Activated CD8-positive, alpha-beta memory T cell treated with anti-CD3 and anti-CD28 coated beads, Interleukin-2, amount 50 U/mL, for 48 hours (primary cell): ENCODE results near the gene CADPS2.

Experiments used
- DNase-seq: peaks from one replicate; pipeline ENCODE4 v3.0.0-alpha.2; 2020

The CADPS2 gene

DNA sequence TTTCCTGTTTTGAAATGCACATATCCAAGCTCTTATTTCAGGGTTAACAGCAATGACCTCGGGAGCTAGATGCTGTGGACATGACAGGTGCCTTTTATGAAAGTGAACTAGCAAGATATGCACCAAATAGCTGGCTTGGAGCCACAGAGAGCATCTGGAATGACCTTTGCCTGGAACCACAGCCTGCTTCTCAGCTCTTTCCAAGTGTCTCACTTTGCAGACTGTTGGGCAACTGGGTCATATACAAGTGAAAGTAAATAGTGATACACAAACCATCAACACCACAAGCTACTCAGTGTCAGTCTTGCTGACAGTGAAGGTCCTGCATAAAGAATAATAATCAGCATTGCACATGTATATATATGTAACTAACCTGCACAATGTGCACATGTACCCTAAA, 370.9 kb downstream of the CADPS2 start:
- no peak for DNase-seq

DNA sequence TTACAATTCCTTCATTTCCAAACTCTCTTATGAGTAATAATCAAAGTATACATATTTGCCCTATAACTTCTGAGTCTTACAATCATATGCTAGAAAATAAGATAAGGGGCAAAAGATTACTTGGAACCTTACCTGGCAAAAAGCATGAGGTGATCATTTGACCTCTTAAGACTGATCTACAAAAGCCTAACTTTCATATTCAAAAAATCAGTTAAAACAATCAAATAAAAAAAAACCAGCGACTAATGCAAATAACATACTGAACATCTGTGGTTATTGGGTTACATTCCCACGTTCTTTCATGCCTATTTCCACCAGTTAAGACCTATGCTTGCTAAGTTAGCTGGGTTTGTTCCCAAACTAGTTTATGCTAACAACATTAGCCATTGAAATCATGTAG, 375.0 kb downstream of the CADPS2 start:
- DNase-seq, result no peak

DNA sequence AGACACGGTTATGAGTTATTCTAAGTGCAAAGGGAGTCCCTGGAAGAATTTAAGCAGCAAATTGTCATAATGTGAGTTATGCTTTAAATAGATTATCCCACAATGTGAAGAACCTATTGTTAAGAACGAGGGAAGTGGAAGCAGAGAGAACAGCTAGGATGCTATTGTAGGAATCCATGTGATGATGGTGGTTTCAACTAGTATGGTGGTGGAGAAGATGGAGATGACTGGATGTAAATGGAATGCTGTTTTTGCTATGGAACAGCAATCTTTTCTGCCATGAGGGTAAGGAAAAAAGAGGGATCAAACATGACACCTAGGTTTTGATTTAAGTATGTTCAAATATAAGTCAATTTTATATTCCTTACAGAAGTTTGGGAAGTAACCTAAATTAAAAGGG, 378.7 kb downstream of the CADPS2 start:
- no peak for DNase-seq

DNA sequence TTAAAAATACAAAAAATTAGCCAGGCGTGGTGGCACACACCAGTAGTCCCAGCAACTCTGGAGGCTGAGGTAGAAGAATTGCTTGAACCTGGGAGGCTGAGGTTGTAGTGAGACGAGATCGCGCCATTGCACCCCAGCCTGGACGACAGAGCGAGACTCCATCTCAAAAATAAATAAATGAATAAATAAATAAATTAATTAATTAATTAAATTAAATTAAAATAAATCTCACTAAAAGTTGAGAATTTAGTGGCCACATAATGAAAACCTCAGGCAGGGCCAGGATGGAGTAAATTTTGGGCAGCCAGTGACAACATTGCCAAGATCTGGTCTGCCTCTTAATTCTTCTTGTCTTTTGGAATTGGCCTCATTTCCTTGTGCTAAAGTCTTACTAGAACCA, 394.3 kb downstream of the CADPS2 start:
- no peak for DNase-seq

DNA sequence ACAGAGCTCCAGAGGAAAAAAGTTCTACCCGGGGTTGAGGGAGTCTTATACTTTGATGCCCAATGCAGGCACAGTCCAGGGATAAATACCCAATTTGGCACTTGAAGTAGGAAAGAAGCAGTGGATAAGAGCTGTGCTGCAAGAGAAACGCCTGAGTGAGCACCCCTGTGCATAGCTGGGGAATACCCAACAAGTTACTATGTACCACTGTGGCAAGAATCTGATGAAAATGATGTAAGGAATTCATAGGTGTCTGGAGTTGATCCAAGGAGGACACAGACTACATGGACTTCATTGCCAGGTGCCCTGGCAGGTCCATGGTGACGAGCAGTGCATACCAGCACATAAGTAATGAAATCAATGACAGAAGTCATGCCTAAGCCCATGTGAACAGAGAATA, 398.0 kb downstream of the CADPS2 start:
- DNase-seq, result no peak

DNA sequence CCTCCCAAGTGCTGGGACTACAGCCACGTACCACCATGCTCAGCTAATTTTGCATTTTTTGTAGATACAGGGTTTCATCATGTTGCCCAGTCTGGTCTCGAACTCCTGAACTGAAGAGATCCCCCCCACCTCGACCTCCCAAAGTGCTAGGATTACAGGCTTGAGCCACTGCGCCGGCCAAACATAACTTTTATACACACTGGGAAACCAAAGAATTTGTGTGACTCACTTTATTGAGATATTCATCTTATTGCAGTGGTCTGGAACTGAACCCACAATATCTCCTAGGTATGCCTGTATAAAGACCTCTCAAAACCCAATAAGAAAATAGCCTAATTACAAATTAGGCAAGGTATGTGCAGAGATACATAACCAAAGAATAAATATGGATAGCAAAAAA, 399.1 kb downstream of the CADPS2 start:
- DNase-seq, result no peak

DNA sequence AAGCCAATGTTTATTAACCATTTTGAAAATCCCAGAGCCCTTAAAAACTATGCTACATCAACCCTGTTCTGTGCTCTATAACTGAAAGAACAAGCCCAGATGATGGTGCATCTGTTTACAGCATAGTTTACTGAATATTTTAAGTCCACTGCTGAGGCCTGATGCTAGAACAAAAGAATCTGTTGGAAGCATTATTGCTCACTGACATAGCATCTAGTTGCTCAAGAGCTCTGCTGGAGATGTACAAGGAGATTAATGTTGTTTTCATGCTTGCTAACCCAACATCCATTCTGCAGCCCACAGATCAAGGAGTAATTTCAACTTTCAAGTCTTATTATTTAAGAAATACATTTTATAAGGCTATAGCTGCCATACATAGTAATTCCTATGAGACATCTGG, 400.4 kb downstream of the CADPS2 start:
- DNase-seq, result no peak

DNA sequence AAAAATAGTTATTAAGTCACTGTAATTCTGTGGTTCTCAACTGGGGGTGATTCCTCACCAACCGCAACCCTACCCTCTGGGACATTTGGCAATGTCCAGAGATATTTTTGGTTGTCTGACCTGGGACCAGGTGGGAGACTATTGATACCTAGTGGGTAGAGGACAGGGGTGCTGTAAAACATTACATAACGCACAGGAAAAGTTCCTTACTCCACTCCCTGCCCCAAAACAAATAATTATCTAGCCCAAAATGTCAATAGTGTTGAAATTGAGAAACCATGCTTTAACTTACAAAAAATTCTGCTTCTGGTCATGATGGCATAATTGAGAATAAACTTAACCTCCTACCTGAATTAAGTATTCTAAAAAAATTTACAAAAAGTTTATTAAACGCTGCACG, 404.0 kb downstream of the CADPS2 start:
- no peak for DNase-seq

DNA sequence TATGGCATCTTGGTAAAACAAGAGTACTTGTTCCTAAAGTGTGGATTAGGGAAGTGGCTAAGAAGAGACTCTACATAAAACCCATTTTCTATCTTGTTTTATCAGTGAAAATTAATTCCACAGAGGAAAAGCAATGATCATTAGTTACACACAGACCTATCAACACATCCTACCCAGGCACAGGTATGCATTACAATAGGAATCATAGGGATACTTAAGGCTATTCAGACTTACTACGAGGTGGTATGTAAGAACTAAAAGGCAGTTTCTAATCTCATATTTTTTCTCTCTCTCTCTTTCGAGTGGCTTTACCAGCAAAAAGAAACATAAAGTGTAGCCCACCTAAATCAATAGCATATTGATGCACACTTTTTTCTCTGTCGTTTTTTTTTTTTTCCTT, 415.4 kb downstream of the CADPS2 start:
- no peak for DNase-seq

DNA sequence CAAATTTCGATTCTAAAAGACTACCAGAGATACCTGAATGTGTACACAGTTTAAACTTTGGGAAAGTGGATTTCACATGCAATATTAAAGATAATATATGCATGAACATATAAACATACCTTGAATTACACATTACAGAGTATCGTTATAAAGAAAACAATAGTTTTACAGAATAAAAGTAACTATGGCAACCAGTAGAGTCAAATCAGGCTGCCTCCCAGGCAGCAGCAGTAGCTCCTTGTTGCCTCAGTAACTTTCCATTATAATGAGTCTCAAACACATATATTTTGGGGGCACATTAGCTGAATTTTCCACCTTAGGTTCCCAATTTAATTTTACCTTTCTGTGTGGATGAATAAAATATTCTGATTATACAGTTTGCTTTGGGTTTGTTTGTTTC, 417.3 kb downstream of the CADPS2 start:
- DNase-seq, result no peak

DNA sequence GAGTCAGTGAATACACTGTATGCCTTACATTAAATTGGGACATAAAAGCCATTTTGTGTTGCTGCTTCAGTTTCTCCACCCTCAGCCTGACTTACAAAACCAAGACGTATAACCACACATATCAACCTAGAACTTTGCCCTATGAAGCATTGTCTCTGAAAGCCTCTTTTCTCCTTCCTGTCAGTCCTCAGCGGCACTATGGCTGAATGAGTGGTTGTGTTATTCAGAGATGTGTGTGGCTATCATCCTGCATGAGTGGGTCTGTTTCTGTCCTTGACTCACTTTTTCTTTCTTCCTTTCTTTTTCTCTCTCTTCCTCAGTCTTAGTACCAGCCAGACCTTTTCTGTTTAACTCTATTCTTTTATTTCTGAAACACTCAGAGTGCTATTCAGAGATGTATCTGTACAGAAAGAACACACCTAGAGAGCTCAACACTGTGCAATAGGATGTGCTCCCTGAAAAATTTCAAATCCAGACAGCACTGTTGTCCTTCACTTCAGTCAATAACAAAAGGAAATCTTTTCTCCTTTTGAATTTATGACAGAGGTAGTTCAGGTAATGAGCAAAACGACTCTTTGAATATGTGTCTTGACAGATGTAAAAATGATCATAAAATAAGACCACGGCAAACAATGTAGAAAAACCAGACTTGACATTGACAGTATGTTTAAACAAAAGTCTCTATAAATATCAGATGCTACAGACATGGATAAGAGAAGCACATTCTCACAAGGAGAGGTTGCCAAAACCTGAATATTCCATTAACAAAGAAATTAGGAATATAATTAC, 418.4 kb downstream of the CADPS2 start:
- no peak for DNase-seq

DNA sequence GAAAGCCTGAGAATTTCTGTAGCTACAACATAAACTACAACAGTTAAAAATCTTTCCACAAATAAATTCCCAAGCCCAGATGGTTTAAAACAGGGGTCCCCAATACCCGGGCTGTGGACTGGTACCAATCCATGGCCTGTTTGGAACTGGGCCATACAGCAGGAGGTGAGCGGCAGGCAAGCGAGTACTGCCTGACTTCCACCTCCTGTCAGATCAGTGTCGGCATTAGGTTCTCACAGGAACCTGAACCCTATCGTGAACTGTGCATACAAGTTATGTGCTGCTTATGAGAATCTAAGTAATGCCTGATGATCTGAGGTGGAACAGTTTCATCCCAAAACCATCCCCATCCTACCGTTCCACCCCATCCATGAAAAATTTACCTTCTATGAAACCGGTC, 421.0 kb downstream of the CADPS2 start:
- no peak for DNase-seq

DNA sequence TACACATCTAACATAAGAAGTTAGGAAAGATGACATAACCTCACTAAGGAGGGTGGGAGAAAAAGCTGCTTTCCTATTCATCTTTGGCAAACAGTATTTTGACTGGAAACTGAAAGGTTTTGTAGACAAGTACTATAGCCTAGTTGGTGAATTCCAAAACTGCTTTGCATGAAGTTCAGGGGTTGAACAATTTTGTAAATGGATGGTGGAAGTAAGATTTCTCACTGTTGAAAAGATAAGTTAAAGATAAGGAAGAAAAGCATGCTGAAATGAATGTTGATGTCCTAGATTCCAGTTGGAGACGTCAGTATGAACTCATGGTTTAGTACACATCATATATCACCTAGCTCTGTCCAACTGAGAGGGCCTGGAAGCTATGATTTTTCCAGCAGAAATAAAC, 422.6 kb downstream of the CADPS2 start:
- no peak for DNase-seq

DNA sequence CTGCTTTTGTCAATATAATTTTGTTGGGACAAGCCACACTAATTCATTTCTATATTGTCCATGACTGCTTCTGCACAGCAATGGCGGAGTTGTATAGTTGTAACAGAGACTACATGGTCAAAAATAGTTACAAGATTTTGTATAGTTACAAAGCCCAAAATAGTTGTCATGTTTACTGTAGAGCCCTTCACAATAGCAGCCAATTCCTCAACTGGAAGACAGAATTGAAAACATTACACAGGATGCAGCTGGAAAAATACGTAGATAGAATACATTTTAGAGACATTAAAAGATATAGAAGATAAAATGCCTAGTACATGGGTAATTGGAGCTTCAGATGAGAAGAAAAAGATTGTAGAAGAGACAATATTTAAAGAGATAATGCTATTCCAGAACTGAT, 425.3 kb downstream of the CADPS2 start:
- no peak for DNase-seq

DNA sequence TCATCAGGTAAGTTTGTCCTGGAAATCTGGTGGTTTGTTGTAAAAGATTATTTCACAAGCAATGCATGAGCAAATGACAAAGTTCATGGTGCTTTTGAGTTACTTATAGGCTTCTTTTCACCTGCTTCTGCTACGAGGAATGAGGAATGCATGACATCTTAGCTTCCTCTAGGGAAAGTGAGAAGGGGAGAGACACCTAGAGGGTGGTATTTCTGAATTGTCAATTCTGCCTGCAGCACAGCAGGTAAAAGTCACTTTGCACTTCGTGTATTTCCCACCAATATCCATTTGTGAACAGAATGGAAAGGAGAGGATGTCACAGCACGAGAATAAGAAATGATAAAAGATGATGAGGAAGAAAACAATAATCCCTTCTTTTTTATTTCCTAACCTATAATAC, 428.3 kb downstream of the CADPS2 start:
- no peak for DNase-seq

DNA sequence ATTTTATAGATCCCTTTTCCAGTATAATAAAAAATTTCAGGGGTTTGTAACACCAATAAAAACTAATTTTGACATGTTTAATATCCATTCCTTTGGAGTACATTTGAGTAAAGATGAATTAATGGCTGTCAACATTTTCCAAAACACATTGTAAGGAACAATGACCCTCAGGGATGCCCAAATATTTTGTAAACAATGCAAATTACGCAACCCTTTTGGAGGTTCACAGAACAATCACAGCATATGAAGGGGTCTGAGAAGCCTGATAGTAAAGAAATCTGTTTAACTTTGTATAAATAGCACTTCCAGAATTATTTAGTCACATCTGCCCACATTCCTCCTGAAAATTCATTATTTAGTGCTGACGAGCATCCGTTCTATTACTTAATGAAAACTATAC, 428.9 kb downstream of the CADPS2 start:
- no peak for DNase-seq

DNA sequence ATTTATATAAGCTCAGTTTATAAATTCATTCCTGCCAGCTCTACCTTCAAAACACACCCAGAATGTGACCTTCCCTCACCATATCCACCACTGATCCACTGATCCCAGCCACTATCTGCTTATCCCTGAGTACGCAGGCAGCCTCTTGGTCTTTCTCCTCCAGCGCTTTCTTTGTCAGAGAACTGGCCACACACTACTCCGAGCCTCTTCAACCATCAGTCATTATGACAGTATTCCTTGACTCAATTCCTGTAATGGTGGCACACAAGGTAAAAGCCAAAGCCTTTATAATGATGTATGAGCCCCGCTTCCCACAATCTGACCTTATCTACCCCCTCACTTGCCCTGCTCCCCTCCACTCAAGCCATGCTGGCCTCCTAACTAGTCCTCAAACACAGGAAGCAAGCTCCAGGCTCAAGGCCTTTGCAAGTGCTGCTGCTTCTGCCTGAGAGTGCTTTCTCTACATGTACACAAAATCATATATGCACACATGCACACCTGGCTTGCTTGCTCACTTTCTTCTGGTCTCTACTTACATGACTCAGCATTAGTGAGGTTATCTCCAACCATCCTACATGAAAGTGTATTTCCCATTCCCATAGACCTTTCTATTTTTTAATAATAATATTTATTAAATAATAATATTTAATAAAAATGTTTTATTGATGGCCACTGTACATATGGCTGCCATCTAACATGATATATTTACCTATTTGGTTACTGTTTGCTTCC, 431.3 kb downstream of the CADPS2 start:
- no peak for DNase-seq

DNA sequence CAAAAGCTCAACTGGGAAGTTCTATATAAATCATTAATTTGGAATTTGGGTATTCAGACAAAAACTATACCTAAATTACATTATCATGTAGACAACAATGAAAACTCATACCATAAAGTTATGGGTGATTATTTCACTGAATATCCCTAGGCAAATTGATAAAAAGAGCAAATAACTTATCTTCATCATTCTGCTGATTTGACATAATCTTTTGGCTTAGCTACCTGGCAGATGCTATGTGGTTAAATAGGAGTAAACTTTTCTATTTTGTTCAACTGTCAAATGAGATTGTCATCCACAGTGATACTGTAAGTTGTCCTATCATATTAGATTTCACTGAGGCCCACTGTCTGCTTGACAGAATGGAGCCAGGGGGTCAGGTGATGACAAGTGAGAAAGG, 432.8 kb downstream of the CADPS2 start:
- DNase-seq, result no peak

DNA sequence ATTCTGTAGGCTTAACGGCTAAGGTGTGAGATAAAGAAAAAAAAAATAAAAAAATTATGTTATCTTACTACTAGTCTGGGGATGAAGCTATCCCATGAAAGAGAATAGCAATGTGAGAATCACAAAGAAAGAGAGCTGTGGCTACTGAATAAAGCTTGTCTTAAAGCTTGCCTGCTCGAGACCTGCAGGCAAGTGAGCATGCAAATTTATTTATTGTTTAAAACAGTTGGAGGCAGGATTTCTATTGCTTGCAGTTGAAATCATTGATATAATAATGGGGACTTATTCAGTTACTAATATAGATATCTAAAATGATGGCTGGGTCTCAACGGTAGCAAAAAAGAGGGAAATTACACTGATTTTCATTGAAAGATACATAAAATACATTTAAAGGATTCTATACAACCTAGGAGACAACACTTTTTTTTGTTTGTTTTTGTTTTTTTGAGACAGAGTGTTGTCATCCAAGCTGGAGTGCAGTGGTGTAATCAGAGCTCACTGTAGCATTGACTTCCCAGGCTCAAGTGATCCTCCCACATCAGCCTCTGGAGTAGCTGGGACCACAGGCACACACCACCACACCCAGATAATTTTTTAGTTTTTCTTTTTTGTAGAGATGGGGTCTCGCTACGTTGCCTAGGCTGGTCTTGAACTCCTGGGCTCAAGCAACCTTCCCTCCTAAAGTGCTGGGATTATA, 437.2 kb downstream of the CADPS2 start:
- DNase-seq, result no peak

DNA sequence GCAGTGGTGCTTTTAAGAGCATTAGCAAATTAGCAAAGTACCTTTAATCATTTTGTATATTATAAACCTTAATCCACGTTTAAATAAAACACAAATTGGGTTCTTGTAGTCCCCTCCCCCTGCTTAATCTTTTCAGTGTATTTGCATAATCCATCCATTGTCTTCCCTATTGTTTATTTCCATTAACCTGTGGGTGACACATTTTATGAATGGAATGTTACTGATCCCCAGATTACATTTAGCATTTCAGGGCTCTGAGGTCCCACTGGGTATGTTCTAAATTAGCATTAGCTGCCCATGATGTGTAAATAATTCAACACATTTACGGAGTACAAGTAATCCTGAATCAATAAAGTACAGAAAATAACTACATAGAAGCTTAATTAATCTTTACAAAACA, 443.3 kb downstream of the CADPS2 start:
- no peak for DNase-seq

DNA sequence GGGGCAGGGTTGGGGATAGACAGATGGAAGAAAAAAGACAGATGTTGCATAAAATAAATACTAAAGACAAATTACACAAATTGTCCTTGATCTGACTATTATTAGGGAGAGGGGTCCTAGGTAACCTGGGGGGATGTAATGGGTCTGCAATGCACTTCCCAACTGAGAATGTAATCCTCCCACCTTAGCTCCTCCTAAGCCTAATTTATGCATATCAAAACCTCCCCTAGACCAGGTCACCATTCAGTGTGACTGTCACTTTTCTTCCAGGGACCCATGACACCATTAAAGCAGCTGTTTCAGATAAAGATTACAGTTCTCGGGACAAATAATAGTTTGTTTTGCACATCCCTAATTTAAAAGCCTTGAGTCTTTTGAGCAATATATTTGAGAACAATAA, 447.8 kb downstream of the CADPS2 start:
- no peak for DNase-seq

DNA sequence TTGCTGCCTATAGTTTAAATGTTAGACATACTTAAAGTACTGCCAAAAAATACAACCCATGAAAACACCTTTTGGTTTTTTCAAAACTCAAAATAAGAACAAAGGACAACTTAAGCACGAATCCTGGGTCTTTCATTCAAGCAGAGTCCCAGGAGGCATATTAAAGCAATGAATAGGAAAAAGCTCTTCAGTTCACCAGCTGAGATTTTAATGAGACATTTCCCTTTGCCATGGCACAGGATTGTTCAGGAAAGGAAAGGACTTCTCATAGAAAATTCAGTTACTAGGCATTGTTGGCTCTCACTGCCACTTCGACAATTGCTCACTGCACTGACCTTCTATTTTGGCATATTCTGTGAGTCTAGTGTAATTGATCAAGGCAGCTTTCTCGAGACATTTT, 448.3 kb downstream of the CADPS2 start:
- DNase-seq, result no peak

DNA sequence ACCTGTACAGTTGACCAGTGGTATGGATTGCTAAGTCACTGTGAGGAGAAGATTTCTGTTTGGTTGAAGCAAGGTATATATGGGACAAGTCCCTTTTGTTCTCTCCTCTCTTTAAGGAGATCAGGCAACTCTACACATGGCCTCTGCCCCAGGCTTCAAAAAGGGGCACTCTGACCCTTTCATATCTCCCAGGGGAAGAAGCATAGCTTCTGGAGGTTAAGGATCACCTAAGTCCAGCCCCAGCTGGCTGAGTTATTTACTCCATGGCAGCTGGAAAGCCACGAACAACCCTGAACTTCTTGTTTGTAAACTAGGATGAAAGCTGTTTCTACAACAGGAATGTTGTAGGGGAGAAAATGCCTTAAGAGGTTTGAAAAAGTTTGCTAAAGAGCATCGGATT, 452.5 kb downstream of the CADPS2 start:
- no peak for DNase-seq

DNA sequence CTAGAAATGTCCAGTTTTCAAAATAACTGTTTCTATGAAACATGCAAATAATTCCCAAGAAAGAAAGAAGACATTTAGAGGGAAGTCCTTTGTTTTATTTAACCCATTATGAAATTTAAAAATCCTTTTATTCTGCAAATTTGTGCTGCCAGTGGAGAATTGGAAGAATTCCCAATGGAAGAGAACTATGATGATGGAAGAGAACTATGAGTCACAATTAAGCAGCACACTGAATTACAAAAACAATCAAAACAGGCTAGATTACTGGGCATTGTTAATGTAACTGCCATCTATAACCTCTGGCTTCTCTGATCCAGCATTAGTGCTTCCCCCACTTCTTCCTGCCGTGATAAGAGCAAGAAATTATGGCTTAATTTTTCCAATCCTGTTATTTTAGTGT, 455.6 kb downstream of the CADPS2 start:
- DNase-seq, result no peak
